Vagina (tissue), 2 donors: ENCODE results near the gene DOCK2. TPM values are rescaled to one million over a fixed set of nuclear protein-coding genes. Genes with fewer than 3 reads are reported as not detected.

Experiments
- DNase-seq, 2 donors: peaks; one replicate each; pipeline ENCODE4 v3.0.0-alpha.2; 2017; ENCODE audit errors: extremely low spot score in 2 of 2
- H3K27ac ChIP-seq: fragments of 200-600 bp; sonication (generic); one replicate; pipeline ENCODE4 v1.5.1; 2019
- H3K27me3 ChIP-seq: fragments of 200-600 bp; sonication (generic); one replicate; pipeline ENCODE4 v1.5.1; 2019
- H3K36me3 ChIP-seq, 2 donors: fragments of 200-600 bp; sonication (generic); one replicate each; pipeline ENCODE4 v1.5.1; 2017 to 2019
- H3K4me1 ChIP-seq: fragments of 200-600 bp; sonication (generic); one replicate; pipeline ENCODE4 v1.5.1; 2019
- H3K4me3 ChIP-seq, 2 donors: fragments of 200-600 bp; sonication (generic); 1 replicate in 1 of 2; 2 replicates in 1 of 2; pipeline ENCODE4 v1.5.1; 2016 to 2019
- H3K9me3 ChIP-seq: fragments of 200-600 bp; sonication (generic); one replicate; pipeline ENCODE4 v1.5.1; 2019
- CTCF ChIP-seq, 3 experiments: fragments of 450-650 bp in 2 of 3; fragments of 200-600 bp in 1 of 3; sonication (generic) in 1 of 3; IDR thresholded peaks; one replicate each; pipeline ENCODE4 v1.5.1; 2017 to 2019; ENCODE audit warnings: antibody characterized with exemption in 3 of 3, mild to moderate bottlenecking in 2 of 3, moderate library complexity in 2 of 3
- POLR2A ChIP-seq, 2 donors: fragments of 450-650 bp; IDR thresholded peaks; one replicate each; pipeline ENCODE4 v1.6.1; 2017; ENCODE audit warnings: antibody characterized with exemption in 2 of 2, mild to moderate bottlenecking in 2 of 2, moderate library complexity in 2 of 2
- POLR2AphosphoS5 ChIP-seq, 2 donors: sonication (generic); formaldehyde crosslinking; IDR thresholded peaks; one replicate each; pipeline ENCODE4 v1.9.0; 2017; ENCODE audit warnings: antibody characterized with exemption in 2 of 2, mild to moderate bottlenecking in 2 of 2, low read depth in 1 of 2; ENCODE audit not compliant: insufficient read depth in 1 of 2
- intact Hi-C: fragments of 100-400 bp; cut with DNase I; formaldehyde crosslinking; loops from one replicate; pipeline ENCODE4 v1.15.1; 2023
- total RNA-seq: library from RNA; depleted of rRNA; stranded (reverse); fragments of >200 nt; gene quantifications from one replicate; pipeline ENCODE4 v1.2.3, GENCODE V29; 2016

DOCK2 gene
- total RNA-seq, 1 donor from 2014 or later = 18.2 TPM

- no peak overlapping the region for H3K27ac ChIP-seq
- peaks cover 3% of the 10 kb centered on the region for H3K9me3 ChIP-seq
- peak; percentile 37 to 58 for DNase-seq
- intact Hi-C loops = no loop called here
- no peaks in the 10 kb centered on the region for H3K27me3 ChIP-seq
- no peaks in the 10 kb centered on the region for H3K36me3 ChIP-seq
- H3K4me1 ChIP-seq = no peaks in the 10 kb centered on the region
- H3K4me3 ChIP-seq = no peak overlapping the region
- TF ChIP-seq POLR2A (IDR thresholded peaks at IDR 0.05) (no peak), CTCF (IDR thresholded peaks at IDR 0.05) (no peak)
These were observed 483.5 kb downstream of the DOCK2 start for GRCh38 chr5:170120576-170120975.

GRCh38 chr5:170121321-170121720 lies 484.2 kb downstream of the DOCK2 start:
- intact Hi-C loops = no loop called here
- no peak for TF ChIP-seq CTCF (IDR thresholded peaks at IDR 0.05)
- Histone ChIP-seq H3K27ac (no peak overlapping the region), H3K36me3 (no peaks in the 10 kb centered on the region), H3K27me3 (no peaks in the 10 kb centered on the region), H3K4me1 (no peaks in the 10 kb centered on the region), H3K9me3 (peaks cover 3% of the 10 kb centered on the region), H3K4me3 (no peak overlapping the region)
- DNase-seq = peak in 1 of 2 donors; percentile 47

DNA sequence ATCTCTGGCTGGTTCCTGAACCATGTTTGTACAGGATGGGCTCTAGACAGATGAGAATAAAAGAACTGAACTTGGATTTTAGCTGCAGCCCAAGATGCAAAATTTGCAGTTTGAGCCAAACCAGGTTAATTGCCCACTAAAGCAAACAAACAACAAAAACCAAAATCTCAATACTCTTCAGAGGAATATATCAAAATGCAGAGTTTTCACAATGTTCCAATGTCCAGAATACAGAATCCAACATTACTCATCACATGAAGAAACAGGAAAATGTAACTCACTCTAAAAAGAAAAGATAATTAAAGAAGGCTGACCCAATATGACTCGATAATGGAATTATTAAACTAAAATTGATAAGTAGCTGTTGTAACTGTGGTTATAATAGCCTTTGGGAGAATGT lies 489.0 kb downstream of the DOCK2 start:
- Histone ChIP-seq H3K27ac (no peak overlapping the region), H3K4me3 (no peak overlapping the region), H3K36me3 (no peaks in the 10 kb centered on the region), H3K9me3 (peaks cover 3% of the 10 kb centered on the region), H3K27me3 (no peaks in the 10 kb centered on the region), H3K4me1 (no peaks in the 10 kb centered on the region)
- DNase-seq = no peak
- intact Hi-C loops = no loop called here
- no peak for TF ChIP-seq POLR2AphosphoS5 (IDR thresholded peaks at IDR 0.05; ENCODE audit: insufficient read depth in 1 of 2, low read depth in 1 of 2)
- TF ChIP-seq CTCF (IDR thresholded peaks at IDR 0.05) = no peak
- no peak for TF ChIP-seq POLR2A (IDR thresholded peaks at IDR 0.05)

GRCh38 chr5:170126626-170127025 lies 489.6 kb downstream of the DOCK2 start:
- TF ChIP-seq CTCF (IDR thresholded peaks at IDR 0.05) (no peak), POLR2AphosphoS5 (IDR thresholded peaks at IDR 0.05; ENCODE audit: insufficient read depth in 1 of 2, low read depth in 1 of 2) (no peak), POLR2A (IDR thresholded peaks at IDR 0.05) (no peak)
- Histone ChIP-seq H3K4me1 (no peaks in the 10 kb centered on the region), H3K27ac (no peak overlapping the region), H3K27me3 (no peaks in the 10 kb centered on the region), H3K4me3 (no peak overlapping the region), H3K36me3 (no peaks in the 10 kb centered on the region), H3K9me3 (peaks cover 3% of the 10 kb centered on the region)
- no peak for DNase-seq
- intact Hi-C loops = no loop called here

DNA sequence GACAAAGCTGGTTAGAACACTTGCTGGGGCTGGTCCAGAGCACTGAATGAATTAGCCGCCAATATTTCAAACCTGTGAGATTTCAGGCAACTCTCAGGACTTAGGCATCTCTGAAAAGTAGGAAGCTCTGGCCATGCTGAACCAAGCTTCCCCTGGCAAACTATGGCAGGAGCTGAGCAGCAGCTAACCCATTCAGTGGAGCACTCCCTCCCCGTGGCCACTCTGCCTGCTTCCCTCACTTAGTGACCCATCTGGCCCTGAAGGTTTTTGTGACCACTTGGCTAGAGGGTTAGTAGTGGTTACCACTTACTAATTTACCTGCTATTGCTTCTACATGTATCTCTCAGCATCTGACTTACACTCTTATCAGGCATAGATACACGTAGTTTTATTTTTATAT lies 494.2 kb downstream of the DOCK2 start:
- DNase-seq = peak; percentile 16 to 52
- intact Hi-C loops = no loop called here

More for the DNA sequence above, 494.2 kb downstream of the DOCK2 start:
- H3K27me3 ChIP-seq = no peaks in the 10 kb centered on the region
- H3K27ac ChIP-seq = no peak overlapping the region
- H3K4me3 ChIP-seq = no peak overlapping the region
- H3K4me1 ChIP-seq = no peaks in the 10 kb centered on the region
- no peak for TF ChIP-seq POLR2A (IDR thresholded peaks at IDR 0.05)
- no peak for TF ChIP-seq CTCF (IDR thresholded peaks at IDR 0.05)
- TF ChIP-seq POLR2AphosphoS5 (IDR thresholded peaks at IDR 0.05; ENCODE audit: insufficient read depth in 1 of 2, low read depth in 1 of 2) = no peak
- no peaks in the 10 kb centered on the region for H3K9me3 ChIP-seq
- no peaks in the 10 kb centered on the region for H3K36me3 ChIP-seq
